GM18858 (cell line): ENCODE results near the gene RAB7A.

ENCODE experiments used
- ATAC-seq: cut with Tn5 transposase; IDR thresholded peaks from one replicate; pipeline ENCODE4 v1.9.1; 2021; ENCODE audit not compliant: unreplicated experiment

RAB7A gene

DNA sequence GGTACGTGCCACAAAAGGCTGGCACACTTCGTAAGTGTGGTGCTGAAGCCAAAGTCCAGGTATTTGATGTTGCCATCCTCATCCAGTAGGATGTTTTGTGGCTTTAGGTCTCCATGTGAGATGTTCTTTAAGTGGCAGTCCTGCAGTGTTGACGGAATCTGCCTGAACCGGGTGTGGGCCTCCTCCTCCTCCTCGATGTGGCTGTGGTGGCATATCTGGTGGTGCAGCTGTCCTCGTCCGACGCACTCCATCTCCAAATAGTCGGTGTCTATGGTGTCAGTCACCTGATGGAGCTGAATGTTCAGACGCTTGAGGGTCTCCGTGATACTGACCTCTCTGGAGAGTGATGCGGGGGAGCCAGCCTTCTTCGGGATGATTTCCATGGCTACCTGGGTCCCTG lies 123.0 kb downstream of the RAB7A start:
- no peak for ATAC-seq

DNA sequence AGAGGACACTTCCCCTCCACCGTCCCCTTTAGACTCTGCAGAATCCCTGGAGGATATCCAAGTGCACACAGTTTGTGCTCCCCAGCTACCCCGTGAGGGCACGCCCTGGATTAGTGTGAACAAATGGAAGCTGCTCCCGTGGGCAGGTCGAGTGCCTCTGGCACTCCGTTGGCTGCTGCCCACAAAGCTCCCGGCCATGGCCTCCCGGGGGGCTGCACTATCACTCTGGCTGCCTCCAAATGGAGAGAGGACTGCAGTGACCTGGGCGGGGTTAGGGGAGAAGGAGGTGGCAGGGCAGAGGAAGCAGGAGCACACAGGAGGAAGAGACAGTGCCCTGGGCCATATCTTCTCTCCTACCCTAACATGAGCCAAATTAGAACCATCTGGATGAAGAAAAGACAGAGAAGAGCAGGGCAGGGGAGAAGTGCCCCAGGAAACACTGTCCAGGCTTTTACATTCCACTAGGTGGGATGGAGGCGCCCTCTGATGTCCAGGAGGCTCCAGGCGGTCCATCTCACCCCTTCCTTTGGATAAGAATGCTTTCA lies 124.0 kb downstream of the RAB7A start:
- ATAC-seq = no peak

DNA sequence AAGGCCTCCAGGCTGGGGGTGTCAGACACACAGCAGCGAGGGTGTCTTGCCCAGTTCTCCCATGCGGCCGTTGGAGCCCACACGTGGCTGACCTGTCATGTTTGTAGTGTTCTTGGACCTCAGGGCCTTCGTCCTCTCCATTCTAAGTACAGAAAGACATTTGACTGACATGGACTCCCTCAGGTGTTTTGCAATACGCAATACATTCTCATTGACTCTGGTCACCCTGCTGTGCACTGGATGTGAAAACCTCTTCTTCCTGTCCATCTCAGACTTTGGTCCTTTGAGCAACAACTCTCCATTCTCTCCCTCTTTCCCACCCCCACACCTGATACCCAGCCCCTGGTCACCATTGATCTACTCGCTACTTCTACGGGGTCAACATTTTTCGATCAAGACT lies 124.6 kb downstream of the RAB7A start:
- no peak for ATAC-seq

DNA sequence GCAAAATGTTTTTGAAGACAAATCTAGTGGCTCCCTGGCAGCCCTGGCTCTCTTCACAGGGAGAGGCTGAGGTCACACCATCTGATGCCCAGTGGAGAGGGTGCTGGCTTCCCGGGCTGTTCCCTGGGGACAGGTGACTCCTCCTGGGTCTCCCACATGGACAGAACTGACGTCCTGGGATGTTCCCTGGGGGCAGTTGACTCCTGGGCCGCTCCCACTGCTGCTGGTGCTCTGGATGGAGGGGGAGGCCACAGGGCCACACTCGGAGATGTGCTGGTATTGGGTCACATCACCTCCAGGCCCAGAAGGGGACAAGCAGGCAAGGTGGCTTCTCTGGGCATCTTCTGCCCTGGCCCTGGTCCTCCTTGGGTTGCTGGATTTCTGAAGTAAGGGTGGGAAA lies 125.6 kb downstream of the RAB7A start:
- no peak for ATAC-seq

DNA sequence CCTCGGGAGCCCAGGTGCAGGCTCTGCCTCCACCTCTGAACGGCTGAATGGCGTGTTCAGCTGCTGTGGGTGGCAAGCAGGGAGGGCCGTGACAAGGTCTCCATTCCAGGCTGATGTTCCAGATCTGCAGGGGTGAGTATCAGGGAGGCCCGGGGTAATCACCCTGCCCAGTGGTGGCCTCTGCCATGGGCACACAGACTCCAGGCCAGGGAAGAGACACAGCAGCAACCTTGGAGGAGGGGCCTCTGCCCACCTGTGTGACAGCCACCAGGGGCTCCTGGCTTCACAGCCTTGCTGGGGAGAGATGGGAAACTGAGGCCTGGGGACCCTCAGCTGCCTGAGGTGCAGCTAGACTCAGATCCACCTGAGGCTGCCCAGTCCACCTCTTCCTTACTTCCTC lies 127.8 kb downstream of the RAB7A start:
- ATAC-seq = no peak

DNA sequence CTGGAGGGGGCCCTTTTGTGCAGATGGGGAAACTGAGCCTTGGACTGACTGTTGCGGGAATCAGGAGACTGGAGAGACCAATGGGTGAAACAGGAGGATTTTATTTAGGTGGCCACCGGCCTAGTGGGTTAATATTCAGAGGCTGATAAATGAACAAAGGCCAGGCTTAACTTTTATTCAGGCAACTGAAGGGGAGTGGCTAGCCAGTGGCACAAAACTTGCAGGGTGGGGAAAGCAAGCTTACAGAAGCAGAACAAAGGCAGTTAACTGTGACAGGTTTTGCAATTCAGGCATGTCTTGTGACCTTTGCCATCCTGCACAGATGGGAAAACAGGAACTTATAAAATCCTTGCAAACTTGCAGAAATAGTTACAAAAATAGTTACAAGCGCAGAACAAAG lies 128.5 kb downstream of the RAB7A start:
- ATAC-seq = no peak

DNA sequence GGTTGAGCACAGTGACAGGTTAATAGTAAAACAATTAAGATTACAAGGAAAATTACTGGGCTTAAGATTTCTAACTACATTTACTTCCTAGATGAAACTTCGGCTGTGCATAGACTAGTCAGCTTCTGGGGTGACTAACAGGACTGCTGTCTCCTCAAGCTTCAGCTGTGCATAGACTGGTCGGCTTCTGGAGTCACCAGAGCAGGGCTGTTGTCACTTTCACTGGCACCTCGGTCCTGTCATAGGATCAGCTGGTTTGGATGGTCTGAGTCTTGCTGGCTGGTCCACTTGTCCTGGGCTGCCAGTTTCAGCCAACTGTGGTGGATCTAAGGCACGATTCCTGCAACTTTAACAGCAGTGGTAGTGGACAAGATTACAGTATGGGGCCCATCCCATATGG lies 129.6 kb downstream of the RAB7A start:
- no peak for ATAC-seq

DNA sequence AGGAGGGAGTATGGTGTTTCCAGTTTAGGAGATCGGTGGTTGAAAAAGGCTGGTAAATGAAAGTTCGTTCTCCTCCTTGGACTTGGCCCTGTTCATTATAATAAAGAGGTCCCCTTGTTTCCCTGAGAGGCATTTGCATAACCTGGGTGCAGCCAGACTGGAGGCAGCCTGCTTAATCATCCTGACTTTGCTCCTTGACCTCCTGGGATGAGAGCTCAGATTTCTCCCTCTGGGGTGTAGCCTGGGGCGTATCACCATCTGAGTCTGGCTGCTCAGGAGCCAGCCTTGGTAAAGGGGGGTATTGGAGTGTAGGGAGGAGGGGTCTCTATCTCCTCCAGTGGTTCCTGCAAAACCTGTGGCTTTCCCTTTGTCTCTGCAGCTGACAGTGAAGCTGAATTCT lies 132.2 kb downstream of the RAB7A start:
- ATAC-seq = no peak

DNA sequence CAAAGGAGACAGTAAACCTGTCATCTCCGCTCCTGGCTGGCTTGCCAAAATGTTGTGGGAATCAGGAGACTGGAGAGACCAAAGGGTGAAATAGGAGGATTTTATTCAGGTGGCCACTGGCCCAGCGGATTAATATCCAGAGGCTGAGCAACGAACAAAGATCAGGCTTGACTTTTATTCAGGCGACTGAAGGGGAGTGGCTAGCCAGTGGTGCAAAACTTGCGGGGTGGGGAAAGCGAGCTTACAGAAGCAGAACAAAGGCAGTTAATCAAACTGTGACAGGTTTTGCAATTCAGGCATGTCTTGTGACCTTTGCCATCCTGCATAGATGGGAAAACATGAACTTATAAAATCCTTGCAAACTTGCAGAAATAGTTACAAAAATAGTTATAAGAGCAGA lies 133.6 kb downstream of the RAB7A start:
- ATAC-seq = no peak

DNA sequence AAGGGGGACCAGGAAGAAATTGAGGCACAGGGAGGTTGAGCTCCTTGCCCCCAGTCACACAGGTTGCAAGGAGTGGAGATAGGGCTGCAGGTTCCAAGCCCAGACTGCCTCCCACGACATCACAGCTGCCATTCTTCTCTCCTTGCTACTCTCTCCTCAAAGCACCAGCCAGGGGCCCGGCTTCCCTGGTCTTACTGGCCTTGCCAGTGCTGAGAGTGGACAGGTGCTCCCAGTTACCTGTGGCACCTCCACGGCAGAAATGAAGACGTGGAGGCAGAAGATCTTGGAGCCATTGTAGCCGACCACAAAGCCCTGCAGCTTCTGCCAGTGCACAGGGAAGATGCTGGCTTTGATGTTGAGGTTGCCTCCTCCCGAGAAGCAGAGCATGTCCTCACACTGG lies 135.5 kb downstream of the RAB7A start:
- no peak for ATAC-seq

DNA sequence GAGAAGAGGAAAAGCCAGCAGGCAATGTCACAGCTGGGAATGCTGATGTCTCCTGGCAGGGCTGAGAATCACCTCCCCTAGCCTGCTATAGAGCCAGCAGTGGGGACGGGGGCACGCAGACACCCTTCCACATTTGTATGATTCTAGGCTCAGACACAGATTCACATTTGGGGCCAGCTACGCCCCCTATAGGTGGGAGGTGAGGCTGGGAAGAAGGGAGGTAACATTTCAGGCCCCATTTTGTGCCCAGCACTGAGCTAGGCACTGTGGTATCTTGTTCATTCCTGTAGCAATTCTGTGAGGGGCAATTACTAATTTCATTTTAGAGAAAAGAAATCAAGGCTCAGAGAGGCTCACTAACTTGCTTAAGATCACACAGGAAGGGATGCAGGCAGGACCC lies 137.6 kb downstream of the RAB7A start:
- ATAC-seq = no peak
